Effector CD8-positive, alpha-beta T cell (primary cell): Measurements from ENCODE around the gene XRN2.
"Not testable (repeated sequence)": the region's sequence is repeated elsewhere in the genome, so short reads cannot be mapped to it uniquely, and the experiment has no call there.

Source experiments
- DNase-seq: peaks from one replicate; lab custom pipeline; 2025; lab: John Stamatoyannopoulos, UW

The XRN2 gene

DNA sequence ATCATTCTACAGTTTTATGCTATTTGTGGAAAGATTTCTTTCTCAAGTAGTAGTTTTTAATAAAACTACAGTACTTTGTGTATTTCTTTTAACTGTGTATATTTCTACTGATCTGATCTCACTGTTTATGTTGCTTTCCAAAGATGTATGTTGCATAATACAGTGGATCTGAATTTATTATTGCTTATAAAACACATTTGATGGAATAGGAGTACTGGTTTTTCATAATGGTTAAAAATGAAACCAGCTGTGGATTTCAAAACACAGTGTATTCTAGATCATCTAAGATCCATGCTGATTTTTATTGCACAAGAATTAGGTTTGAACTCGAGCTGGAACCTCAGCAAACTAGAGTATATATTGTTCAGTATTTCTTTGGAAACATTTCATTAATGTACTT is 86.2 kb downstream of the XRN2 start:
- no peak for DNase-seq

DNA sequence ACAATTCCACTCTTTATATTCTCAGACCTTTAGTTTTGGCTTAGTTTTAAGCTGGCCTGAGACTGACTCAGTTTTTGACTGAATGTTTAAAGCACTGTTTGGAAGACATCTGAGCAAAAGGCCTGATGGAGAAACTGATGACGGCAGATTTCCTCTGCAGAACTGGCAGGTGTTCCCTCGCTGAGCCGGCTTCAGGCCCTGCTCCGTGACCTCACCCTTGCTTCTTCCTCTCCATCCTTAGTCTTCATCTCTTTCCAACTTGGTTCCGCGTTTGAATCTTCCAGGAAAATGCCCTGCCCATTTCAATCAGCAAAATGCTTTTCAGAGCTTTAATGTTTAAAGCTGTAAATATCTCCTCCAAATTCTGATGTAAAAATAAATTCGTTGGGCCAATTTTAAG is 87.6 kb downstream of the XRN2 start:
- no peak for DNase-seq

DNA sequence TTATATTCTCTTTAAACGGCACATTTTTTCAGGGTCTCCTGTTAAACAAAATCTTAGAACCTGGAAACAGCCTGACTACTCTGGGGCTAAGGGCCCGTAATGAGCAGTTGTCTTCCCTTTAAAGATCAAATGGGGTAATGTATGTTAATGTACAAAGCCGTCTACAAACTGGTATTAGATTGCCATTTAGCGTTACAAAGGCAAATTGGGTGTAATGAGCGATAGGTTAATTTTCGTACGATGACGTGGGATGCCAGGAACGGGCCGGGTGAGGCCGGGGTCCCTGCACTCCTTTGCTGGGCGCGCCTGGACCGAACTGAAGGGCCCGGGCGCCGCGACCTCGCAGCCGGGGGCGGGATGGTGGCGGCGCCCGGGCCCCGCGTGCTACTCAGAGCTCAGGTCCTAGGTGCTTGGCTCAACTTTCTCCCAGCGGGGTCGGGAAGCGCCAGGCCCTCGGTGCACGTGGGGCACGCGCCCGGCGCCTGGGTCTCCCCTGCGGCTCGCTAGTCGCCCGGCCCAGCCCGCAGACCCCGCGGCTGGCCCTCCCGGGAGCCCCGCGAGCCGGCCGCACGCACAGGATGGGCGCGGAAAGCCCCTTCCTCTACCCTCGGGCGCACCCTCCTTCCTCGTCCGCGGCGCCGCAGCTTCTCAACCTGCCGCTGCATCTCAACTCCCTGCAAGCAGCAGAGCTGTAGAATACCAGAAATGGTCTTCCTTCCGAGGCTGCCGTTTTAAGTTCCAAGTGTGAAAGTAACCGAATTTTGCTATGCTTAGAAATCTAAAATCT is 88.2 kb downstream of the XRN2 start:
- no peak for DNase-seq

DNA sequence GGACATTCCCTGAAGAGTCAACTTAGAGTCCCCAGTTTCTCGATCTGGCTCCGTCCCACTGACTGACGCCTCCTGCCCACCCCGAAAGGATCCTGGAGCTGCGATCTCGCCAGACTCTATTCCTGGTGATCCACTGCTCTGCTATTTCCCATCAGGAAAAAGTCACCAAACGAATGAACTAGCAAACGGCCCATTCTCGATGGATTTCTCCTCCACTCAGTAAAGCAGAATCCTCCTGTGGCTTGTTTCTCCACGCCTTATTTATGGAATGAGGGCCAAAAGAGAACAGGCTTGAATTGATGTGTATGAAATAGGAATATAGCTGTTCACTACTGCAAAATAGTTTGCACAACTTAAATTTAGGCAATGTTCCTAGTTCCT is 88.8 kb downstream of the XRN2 start:
- DNase-seq: no peak

DNA sequence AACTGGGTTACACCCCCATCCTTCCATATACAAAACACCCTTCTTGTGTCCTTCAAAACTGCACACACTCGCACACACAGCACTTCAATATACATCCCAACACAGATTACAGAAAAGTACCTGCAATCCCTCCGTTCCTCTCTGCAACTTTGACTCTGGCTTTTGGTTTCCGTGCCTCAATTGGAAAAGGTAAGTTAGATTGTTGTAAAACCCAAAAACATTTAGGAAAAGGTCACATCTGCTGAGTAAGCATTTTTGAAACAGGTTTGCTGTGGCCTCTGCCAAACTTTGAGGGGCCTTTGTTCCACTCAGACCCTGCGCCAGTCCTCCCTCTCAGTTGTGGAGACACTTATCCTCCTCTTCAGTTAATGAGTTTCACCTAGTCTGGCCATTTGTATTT is 90.0 kb downstream of the XRN2 start:
- no peak for DNase-seq

DNA sequence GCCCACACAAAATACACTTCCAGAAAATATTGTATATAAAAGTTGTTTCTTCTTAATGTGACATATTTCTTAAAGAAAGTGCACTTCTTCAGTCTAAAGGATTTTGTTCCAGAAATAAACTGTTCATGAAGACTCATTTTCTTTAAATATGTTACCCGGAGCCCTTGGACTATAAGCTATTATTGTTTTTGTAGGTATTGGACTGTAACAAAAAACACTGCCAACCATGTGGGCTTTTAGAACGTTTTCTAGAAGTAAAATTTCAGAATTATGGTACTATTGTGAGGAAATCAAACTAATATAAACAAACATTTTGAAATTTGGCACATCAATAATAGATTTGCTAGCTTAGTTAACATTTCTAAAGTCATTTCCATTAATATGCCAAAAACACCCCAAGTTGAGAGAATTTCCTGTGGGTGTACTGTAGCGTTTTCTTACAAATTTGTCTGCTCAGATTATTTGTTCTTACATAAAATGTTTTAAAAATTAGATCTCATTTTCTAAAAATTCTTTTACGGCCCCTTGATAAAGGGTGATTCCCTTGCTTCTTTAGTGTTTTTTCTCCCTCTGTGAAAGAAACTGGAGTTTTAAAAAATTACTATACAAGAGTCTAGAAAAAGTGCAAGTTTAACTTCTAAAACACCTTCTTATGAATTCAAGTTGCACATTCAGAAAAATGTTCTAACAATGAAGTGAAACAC is 90.8 kb downstream of the XRN2 start:
- no peak for DNase-seq

DNA sequence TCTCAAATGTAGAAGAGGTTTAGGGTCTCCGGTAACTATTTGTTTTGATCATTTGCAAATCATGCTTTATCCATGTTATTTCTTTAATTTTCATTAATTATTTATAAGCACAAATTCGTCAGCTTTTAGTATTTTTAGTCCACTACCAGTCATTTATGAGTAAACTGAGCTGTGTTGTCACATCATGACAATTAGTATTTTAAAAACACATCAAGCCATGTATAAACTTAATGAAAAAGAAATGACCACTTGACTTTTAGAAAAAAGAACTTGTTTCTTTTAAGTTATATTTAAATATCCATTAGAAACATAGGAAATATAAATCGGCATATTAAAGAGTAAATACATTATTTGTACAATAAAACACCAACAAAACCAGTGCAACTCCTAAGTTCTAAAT is 91.4 kb downstream of the XRN2 start:
- DNase-seq: no peak

DNA sequence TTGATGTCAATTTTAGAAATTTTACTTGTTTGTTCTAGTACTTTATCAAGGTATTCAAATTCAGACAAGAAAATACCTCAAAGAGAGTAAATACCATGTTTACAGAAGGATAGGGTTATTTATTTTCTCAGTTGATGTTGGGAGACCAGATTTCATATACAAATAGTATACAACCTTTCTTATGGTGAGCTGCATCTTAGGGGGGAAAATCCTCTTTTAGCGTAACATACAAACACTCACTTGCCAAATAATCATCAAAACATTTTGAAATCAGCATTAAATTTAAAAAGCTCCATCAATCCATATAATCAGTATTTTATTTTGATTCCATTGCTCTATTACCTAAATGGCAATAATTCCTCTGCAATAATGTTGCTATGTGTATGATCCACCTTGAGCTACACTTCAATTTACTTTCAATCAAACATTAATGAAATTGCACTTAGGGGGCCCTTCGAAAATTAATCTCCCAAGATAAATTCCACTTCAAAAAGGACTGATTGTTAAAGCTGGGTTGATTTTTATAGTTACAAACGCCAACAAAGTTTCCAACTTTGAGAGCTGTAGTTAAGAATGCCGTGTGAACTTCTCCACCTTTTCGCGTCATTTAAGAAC is 92.0 kb downstream of the XRN2 start:
- DNase-seq: no peak

DNA sequence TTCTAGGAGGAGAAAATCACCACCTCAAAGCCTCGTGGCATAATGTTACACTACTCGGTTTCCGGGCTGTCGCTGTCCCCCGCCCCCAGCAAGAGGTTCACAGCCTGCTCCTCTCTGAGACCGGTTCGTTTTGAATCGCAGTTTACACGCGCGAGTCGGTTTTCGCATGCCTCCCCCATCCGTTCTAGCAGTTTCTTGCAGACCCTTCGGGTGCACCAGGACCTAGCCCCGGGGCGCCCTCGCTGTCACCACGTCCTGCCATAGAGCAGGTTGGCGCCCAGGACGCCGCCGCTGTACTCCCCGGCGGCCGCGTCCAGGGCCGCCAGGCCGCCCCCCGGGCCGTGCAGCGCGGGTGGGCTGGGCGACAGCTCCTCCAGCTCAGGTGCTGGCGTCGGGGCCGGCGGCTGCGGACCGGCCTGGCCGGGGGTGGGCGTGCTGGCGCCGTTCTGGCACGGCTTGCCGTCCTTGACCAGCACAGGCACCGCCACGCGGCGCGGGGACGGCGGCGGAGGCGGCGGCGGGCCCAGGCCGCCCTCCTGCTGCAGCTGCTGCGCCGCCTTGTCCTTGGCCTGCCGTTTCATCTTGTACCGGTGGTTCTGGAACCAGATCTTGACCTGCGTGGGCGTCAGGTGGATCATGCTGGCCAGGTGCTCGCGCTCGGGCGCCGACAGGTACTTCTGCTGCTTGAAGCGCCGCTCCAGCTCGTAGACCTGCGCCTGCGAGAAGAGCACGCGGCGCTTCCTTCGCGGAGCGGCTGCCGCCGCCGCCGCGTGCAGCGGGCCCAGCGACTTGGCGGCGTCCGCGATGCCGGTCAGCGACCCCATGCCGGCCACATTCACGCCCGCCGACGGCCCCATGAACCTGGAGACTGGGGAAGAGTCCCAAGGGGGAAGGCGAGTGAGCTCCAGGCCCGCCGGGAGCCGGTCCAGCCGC is 92.8 kb downstream of the XRN2 start:
- DNase-seq: peak; percentile 11

DNA sequence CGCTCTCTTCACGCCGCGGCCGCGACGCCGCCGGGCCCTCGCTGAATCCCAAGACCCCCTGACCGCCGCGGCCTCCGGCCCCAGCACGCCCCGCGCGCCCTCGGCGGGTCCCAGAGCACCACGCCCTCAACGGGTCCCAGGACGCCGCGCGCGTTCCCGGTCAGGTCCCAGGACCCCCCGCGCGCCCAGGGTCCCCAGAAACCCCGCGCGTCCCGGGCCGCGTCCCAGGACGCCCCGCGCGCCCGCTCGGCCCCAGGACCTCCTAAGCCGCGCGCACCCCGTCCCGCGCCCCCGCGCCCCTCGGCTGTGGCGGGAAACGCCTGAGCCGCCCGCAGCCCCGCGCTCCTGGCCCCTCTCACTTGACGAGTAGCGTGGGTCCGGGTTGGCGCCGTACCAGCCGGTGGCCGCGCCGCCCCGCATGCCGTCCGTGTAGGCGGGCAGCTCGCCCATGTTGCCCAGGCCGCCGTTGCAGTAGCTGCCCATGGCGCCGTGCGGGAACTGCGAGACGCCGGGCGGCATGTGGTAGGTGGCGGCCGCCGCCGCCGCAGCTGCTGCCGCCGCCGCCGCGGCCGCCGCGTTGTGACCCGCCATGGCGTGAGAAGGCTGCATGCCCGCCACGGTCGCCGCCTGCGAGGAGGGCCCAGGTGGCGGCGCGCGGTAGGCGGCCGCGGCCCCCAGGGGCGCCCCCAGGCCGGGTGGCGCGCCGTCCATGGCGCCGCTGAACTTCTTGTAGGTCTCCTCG is 93.6 kb downstream of the XRN2 start:
- no peak for DNase-seq

DNA sequence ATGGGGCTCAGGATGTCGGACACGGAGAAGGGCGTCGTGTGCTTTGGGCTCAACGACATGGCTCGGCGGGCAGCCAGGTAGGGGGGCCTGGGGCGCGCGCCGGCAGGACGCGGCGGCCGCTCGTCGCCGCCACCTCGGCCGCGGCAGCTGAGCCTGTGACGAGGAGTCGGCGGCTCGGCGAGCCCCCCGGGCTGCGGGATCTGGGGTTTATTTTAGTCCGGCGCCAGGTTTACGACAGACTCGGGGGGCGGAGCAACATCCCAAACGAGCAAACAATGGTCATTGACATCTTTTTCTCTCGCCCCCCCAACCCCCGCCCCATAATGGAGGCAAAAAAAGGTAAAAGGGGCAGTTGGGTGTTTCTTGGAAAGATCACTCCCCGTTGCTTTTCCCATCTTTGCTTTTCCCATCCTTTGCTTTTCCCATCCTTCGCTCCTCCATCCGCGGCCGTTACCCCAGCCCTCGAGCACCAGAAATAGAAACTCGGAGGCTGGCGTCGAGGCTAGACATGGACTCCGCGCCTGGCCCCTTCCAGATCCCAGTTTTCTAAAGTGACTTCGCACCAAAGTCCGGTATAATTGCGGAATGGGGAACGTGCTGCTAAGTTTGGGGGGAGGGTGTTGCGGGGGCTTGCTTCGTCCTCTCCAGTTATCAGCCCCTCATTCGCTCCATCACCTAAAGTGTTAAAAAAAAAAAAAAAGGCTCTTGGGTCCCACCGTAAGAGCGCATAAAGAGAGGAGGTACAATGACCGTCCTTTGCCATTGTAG is 94.4 kb downstream of the XRN2 start, which contains the start of gene NKX2-4:
TSS of gene NKX2-4 (minus strand) at position 186 of the 768 bp plus-strand sequence. CDS start at position 59, 127 bp downstream.
- DNase-seq: no peak

DNA sequence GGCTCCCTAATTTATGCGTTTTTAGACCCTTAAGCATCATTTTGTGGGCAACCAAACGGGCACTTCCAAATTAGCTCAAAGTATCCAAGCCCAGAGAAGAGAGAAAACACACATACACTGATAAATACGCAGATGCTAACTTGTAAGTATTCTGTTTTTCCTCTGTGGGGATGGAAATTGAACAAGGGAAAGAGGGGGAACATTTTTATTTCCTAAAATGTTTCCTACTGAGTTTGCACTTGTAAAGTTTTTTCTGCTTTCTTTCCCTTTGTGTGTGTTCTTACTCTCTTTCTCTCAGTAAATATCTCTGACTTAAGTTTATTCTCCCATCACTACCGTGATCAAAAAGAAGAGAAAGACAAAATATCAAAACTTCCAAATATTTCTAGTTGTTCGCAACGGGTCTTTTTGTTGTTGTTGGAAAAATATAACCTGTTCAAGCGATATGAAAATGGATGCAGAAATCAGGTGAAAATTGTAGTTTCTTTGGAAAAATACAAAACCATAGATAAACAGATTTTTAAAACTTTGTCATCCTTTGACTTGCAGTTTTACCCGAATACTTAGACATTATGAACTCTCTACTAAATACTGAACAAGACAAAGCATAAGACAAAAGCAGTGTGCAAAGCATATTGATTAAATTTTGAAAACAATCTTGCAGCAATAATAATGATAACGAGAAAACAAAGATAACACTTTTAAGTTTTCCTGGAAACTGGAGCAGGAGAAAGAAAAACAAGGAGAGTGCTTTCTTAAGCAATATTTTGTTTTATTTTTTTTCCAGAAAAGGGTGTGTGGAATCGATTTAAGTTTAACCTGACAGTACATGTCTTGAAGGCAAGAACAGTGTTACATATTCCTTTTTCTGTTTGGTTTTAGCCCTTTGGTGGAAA is 95.2 kb downstream of the XRN2 start:
- DNase-seq: no peak

DNA sequence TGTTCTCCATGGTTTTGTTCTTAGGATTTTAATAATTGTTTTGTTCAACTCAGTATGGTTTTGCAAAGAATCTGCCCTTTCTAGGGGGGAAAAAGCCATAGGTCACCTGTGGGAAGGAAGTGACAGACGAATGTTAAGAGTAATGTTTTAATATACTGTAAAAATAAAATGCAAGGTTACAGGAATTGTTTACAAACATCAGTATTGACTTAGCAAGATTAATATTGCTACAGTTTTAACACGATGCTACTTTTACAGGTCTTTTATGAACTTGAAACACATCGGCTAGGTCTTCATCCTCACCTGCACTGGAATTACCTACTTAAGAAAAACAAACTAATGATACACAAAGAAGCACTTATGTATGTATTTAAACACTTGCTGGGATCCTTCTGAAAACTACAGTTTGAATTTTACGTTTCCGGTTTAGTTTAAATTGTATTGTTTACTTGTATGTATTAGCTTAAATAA is 95.9 kb downstream of the XRN2 start:
- DNase-seq: no peak

DNA sequence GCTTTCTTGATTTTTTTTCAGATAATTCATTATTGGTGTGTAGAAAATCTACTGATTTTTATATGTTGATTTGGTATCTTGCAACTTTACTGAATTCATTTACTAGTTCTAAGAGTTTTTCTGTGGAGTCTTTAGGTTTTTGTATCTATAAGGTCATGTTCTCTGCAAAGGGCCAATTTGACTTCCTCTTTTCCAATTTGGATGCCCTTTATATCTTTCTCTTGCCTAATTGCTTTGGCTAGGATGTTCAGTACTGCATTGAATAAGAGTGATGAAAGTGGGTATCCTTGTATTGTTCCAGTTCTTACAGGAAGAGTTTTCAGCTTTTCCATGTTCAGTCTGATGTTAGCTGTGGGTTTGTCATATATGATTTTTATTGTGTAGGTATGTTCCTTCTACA is 108.6 kb downstream of the XRN2 start:
- DNase-seq: no peak

DNA sequence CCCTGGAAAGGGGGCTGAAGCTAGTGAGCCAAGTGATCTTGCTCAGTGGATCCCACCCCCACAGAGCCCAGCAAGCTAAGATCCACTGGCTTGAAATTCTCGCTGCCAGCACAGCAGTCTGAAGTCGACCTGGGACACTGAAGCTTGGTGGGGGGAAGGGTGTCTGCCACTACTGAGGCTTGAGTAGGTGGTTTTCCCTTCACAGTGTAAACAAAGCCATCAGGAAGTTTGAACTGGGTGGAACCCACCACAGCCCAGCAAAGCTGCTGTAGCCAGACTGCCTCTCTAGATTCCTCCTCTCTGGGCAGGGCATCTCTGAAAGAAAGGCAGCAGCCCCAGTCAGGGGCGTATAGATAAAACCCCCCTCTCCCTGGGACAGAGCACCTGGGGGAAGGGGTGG is 110.9 kb downstream of the XRN2 start:
- DNase-seq: not testable (repeated sequence)

DNA sequence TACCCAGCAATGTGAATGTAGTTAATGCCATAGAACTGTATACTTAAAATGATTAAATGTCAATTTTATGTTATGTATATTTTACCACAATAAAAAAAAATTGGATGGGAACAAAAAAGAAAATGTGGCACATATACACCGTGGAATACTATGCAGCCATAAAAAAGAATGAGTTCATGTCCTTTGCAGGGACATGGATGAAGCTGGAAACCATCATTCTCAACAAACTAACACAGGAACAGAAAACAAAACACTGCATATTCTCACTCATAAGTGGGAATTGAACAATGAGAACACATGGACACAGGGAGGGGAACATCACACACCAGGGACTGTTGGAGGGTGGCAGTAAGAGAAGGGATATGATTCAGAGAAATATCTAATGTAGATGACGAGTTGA is 116.0 kb downstream of the XRN2 start:
- DNase-seq: not testable (repeated sequence)

DNA sequence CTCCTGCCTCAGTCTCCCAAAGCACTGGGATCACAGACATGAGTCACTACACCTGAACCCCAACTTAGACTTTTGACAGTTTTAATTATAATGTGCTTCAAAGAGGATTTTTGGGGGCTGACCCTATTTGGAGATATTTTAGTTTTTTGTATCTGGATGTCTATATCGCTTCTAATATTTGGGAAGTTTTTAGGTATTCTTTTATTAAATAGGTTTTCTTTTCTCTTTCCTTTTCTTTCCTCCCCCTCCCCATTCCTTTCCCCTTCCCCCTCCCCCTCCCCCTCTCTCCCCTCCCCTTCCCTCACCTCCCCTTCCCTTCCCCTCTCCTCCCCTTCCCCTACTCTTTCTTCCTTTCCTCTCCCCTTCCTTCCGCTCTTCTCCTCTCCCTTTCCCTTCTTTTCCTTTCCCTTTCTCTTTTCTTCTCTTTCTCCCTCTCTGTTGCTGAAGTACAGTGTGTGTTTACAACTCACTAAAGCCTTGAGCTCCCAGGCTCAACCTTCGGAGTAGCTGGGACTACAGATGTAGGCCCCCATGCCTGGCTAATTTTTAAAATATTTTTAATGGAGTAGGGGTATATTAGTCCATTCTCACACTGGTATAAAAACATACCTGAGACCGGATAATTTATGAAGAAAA is 118.6 kb downstream of the XRN2 start:
- DNase-seq: no peak

DNA sequence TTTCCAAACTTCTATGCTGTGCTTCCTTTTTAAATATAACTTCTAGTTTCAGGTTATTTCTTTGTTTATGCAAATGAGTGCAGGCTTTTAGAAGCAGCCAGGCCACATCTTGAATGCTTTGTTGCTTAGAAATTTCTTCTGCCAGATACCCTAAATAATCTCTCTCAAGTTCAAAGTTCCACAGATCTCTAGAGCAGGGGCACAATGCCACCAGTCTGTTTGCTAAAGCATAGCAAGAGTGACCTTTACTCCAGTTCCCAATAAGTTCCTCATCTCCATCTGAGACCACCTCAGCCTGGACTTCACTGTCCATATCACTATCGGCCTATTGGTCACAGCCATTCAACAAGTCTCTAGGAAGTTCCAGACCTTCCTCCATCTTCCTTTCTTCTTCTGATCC is 120.6 kb downstream of the XRN2 start:
- DNase-seq: not testable (repeated sequence)

DNA sequence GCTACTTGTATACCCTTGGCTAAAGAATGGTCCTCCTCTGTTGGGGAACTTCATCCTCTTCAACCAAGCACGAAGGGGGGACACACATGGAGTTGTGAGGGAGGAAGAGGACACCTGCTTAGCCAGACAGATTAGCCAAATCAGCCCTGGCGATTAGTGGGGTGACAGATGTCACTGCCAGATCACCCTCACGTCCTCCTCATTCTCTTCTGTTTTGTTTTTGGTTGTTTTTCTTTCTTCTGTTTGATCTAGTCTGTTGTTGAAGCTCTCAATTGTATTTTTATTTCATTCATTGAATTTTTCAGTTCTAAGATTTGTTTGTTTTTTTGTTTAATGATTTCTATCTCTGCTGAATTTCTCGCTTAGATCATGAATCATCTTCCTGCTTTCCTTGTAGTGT is 121.7 kb downstream of the XRN2 start:
- no peak for DNase-seq
